Activated CD4-positive, alpha-beta T cell treated with anti-CD3 and anti-CD28 coated beads, Interleukin-2, amount 50 U/mL, for 1 hour (primary cell): Measurements from ENCODE around the gene NCR1.
"Not testable (repeated sequence)": the region's sequence is repeated elsewhere in the genome, so short reads cannot be mapped to it uniquely, and the experiment has no call there.

Source experiments
- DNase-seq: peaks from one replicate; pipeline ENCODE4 v3.0.0-alpha.2; 2020

NCR1 gene

GRCh38 chr19:54916822-54917221 lies 10.9 kb downstream of the NCR1 start:
- no peak for DNase-seq

GRCh38 chr19:54918499-54918898 lies 12.6 kb downstream of the NCR1 start:
- no peak for DNase-seq

GRCh38 chr19:54919646-54920563 lies 14.0 kb downstream of the NCR1 start:
- DNase-seq, result not testable (repeated sequence)

- no peak for DNase-seq
Measured at GRCh38 chr19:54921082-54921481, 15.1 kb downstream of the NCR1 start.

- no peak for DNase-seq
Measured at GRCh38 chr19:54923276-54923675, 17.3 kb downstream of the NCR1 start.

GRCh38 chr19:54928299-54928698 lies 22.4 kb downstream of the NCR1 start:
- DNase-seq, result no peak

GRCh38 chr19:54937926-54938325 lies 32.0 kb downstream of the NCR1 start:
- DNase-seq, result no peak

GRCh38 chr19:54938906-54939305 lies 33.0 kb downstream of the NCR1 start:
- DNase-seq, result no peak

GRCh38 chr19:54939538-54939937 lies 33.6 kb downstream of the NCR1 start:
- DNase-seq, result not testable (repeated sequence)

- DNase-seq, result not testable (repeated sequence)
Measured at GRCh38 chr19:54943772-54944361, 37.9 kb downstream of the NCR1 start.

- no peak for DNase-seq
Measured at GRCh38 chr19:54947381-54947780, 41.4 kb downstream of the NCR1 start, which contains the start of gene NLRP7. TSS of gene NLRP7 (minus strand) at chr19:54947530.

GRCh38 chr19:54949412-54949811 lies 43.5 kb downstream of the NCR1 start:
- DNase-seq, result no peak

GRCh38 chr19:54950580-54950979 lies 44.6 kb downstream of the NCR1 start:
- DNase-seq, result not testable (repeated sequence)

- DNase-seq, result no peak
Measured at GRCh38 chr19:54952591-54953344, 46.8 kb downstream of the NCR1 start.

GRCh38 chr19:54953345-54953713 lies 47.4 kb downstream of the NCR1 start:
- not testable (repeated sequence) for DNase-seq

GRCh38 chr19:54955376-54955775 lies 49.4 kb downstream of the NCR1 start:
- no peak for DNase-seq

GRCh38 chr19:54959840-54960239 lies 53.9 kb downstream of the NCR1 start:
- DNase-seq, result no peak
